NCI-H446 treated with DMSO at 0.1 percent for 48 hours (cell line): Measurements from ENCODE around the gene WWTR1.

Experiments used
- DNase-seq: peaks from one replicate; lab custom pipeline; 2025; lab: John Stamatoyannopoulos, UW

Gene WWTR1

DNA sequence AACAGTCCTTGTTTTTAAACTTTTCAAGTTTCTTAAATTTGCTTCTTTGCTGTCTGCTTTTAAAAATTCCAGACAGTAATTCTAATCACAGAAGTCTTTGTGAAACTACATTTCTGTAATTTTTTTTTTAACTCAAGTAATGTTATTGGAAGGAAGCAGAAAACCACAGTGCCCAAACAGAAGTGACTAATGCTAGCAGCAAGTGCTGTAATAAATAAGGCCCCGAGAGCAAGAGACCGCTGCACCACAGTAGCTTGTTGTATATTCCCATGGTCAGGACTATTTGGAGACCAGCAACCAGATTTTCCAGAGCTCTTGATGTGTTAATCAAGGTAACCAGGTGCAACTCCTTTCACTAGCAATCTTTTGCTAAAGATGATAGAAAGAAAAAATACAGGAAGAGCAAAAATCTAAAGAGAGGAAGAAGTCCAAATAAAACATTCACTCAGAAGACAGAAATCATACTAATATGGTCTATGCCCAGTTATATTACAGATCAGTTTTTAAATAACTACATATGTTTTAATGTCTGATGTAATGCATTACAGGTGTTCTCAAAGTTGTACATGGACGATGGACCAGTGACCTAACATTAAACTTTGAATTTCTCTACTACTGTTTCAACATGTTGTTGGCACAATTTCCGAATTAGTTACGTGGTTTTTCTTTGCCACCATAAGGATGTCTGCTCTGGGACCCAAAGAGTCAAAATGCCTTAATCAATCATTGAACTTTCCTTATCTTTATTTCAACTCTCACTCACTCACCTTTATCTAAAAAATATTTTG is 36.4 kb downstream of the WWTR1 start:
- DNase-seq: no peak

DNA sequence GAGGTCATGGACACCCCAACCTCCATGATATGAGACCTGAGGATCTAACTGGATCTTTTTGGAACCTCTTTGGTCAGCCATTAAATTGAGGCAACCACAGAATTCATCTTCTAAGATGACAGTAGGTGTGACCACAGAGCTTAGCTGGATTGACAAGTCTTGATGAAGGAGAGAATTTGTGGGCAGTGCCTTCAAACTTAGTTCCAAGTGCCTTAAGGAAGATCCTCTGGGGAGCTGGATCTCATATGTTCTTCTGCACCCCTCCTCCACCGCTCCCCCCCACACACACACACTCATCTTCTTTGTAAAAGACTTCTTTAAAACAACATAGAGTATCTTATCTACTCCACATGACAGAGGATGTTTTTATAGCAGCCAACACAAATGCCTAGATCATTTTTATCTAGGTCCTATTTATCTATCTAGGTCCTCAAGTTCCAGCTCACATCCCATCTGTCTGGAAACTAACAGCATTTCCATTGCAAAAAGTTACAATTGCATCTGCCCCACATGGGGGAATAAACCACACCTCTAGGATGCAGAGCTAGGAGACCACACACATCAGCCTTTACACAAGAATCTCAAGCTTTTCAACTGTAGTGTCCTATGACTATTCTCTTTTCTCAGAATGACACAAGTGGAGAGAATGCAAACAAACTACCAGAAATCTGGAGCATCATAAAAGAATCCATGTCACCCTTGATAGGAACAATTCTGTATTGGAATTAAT is 37.4 kb downstream of the WWTR1 start:
- DNase-seq: no peak

DNA sequence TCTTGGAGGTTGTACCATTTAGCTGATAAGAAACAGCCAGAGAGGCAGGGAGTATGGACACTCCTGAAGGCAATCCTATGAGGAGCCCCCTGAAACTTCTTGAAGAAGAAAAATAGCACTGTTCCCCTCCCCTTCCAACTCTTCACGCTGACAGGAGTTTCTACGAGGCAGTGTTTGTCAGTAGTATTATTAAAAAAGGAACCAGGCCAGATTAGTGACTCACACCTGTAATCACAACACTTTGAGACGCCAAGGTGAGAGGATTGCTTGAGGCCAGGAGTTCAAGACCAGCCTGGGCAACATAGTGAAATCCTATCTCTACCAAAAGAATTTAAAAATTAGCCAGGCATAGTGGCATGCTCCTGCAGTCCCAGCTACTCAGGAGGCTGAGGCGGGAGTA is 38.7 kb downstream of the WWTR1 start:
- DNase-seq: no peak

- peak; percentile 99 for DNase-seq
Measured at GRCh38 chr3:149618151-149619123, 39.4 kb downstream of the WWTR1 start.

- no peak for DNase-seq
Measured at GRCh38 chr3:149615731-149616221, 42.0 kb downstream of the WWTR1 start.

DNA sequence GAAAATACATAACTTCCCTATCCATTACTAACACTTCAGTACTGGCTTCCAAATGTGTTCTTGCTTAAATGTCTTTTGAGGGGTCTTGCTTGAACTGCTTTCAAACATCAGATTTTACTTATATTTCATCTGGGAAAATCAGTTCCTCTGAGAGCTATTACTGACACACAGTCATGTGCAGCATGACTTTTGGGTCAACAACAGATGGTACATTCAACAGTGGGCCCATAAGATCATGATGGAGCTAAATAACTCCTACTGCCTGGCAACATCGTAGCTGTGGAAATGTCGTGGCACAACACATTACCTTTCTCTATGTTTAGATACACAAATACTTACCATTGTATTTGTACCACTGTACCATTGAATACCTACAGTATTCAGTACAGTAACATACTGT is 43.8 kb downstream of the WWTR1 start:
- DNase-seq: peak; percentile 77

DNA sequence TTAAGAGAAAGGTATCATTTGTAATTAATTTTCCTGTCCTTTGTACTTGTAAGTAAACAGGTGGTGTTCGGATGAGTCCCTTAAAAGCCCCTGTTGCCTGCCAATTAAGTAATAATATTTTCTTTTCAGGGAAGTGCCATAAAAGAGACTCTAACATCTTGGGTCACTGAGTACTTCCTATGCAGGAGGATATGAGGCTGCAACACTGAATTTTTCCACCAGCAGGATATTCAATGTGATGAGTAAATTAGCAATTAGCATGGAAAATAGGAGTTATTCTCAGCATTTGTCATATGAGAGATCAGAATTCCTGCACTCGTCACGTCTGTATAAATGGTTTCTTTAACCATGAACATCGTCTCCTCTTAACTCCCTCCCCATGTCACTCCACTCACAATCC is 45.4 kb downstream of the WWTR1 start:
- DNase-seq: no peak

DNA sequence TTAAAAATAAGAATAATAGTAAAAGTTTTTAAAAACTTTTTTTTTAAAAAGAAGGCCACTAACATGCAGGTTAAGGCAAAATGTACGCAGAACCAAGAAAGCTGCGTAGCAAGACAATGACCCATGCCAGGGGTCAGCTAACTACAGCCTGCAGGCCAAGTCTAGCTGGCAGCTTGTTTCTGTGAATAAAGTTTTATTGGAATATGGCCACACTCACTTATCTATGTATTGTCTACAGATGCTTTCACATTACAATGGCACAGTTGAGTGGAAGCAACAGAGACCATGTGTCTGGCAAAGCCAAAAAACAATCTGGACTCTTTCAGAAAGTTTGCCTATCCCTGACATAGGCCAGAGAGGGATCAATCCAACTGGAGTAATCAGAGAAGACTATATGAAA is 46.7 kb downstream of the WWTR1 start:
- DNase-seq: peak; percentile 60

- DNase-seq: peak; percentile 93
Measured at GRCh38 chr3:149610351-149611105, 47.3 kb downstream of the WWTR1 start.

- DNase-seq: no peak
Measured at GRCh38 chr3:149609595-149609994, 48.2 kb downstream of the WWTR1 start.

DNA sequence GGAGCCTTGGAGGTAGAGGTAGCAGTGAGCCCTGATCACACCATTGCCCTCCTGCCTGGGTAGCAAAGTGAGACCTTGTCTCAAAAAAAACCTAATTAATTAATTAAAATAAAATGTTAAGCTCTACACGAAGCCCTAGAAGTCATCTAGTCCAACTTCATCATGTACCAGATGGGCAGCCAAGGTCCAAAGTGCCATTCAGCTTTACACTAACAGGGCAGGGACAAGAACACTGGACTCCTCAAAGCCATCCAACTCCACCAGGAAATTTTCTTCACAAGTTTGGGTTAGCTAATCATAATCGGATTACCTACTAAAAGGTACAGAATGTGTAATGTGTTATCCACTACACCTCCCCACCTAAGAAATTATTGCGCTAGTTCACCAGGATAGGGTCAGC is 48.8 kb downstream of the WWTR1 start:
- DNase-seq: no peak

- no peak for DNase-seq
Measured at GRCh38 chr3:149605902-149606301, 51.9 kb downstream of the WWTR1 start.

GRCh38 chr3:149604125-149604875 is 53.5 kb downstream of the WWTR1 start:
- no peak for DNase-seq

- DNase-seq: peak; percentile 29
Measured at GRCh38 chr3:149603126-149604074, 54.4 kb downstream of the WWTR1 start.

- peak; percentile 89 for DNase-seq
Measured at GRCh38 chr3:149600634-149601033, 57.2 kb downstream of the WWTR1 start.

- DNase-seq: peak; percentile 95
Measured at GRCh38 chr3:149599236-149599635, 58.6 kb downstream of the WWTR1 start.

DNA sequence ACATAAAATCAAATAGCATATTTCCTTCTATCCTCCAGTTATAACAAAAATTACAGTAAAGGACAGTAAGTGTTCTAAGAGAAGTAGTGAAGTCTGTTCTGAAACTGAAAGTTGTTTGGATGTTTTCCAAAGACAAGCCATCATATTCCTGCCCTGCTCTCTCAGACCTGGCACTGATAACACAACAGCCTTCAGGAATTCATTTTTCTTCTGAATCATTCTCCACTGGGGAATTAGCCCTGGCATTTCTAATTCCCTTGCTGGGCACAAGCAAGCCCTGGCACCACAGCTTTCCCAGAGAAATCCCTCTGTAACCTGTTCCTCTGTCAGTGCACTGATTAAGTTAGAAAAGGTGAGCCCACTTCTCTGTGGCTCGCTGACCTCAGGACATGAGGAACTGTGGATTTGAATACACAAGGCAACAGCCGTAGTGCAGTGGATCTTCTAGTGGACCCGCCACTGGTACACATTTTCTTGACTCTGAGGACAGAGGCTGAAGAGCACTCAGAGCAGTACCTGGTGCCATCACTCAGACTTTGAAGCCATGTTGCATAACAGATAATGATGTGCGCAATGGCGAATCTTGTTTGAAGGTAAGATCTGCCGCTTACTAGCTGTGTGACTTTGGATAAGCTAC is 61.6 kb downstream of the WWTR1 start:
- peak; percentile 71 for DNase-seq

- no peak for DNase-seq
Measured at GRCh38 chr3:149593418-149594160, 64.2 kb downstream of the WWTR1 start.
